ENCODE data around the gene LENEP.

LENEP gene

GRCh38 chr1:154960446-154961136 is 32.8 kb upstream of the LENEP start:
- DNase-seq = no peak

- peak; percentile 85 for DNase-seq
Observed at GRCh38 chr1:154961207-154962155, 31.9 kb upstream of the LENEP start, which contains the start of gene PYGO2. TSS of gene PYGO2 (minus strand) at chr1:154961782. CDS start at chr1:154961576, 206 bp downstream.

GRCh38 chr1:154962156-154962749 is 31.1 kb upstream of the LENEP start:
- DNase-seq = peak; percentile 40

GRCh38 chr1:154962795-154963330 is 30.5 kb upstream of the LENEP start:
- DNase-seq = no peak

GRCh38 chr1:154963643-154964042 is 29.7 kb upstream of the LENEP start:
- DNase-seq = no peak

GRCh38 chr1:154964359-154964758 is 29.0 kb upstream of the LENEP start:
- no peak for DNase-seq

GRCh38 chr1:154966111-154966510 is 27.3 kb upstream of the LENEP start:
- no peak for DNase-seq

GRCh38 chr1:154967331-154967950 is 25.9 kb upstream of the LENEP start:
- DNase-seq = no peak

GRCh38 chr1:154968731-154969130 is 24.7 kb upstream of the LENEP start:
- DNase-seq = no peak

GRCh38 chr1:154969246-154969645 is 24.1 kb upstream of the LENEP start:
- no peak for DNase-seq

- no peak for DNase-seq
Observed at GRCh38 chr1:154969860-154970452, 23.4 kb upstream of the LENEP start.

GRCh38 chr1:154970631-154971340 is 22.6 kb upstream of the LENEP start, which contains the start of gene SHC1:
TSS of gene SHC1 (minus strand) at chr1:154970747. CDS start at chr1:154970526, 221 bp downstream.
- peak; percentile 57 for DNase-seq

- no peak for DNase-seq
Observed at GRCh38 chr1:154971341-154971998, 21.9 kb upstream of the LENEP start.

GRCh38 chr1:154972213-154972516 is 21.2 kb upstream of the LENEP start:
- DNase-seq = no peak

- no peak for DNase-seq
Observed at GRCh38 chr1:154972517-154973343, 20.7 kb upstream of the LENEP start.

- peak; percentile 96 for DNase-seq
Observed at GRCh38 chr1:154973344-154974101, 19.9 kb upstream of the LENEP start.

GRCh38 chr1:154974102-154974807 is 19.1 kb upstream of the LENEP start, which contains the start of gene CKS1B:
TSS of gene CKS1B (plus strand) at chr1:154974681. CDS start at chr1:154974746, 65 bp downstream.
- peak; percentile 96 for DNase-seq

- peak; percentile 97 for DNase-seq
Observed at GRCh38 chr1:154974808-154975408, 18.5 kb upstream of the LENEP start.
